Activated CD4-positive, alpha-beta T cell treated with anti-CD3 and anti-CD28 coated beads, Interleukin-2, amount 50 U/mL, for 16 hours (primary cell): ENCODE results near the gene NDUFAF3.
A peak's percentile ranks its signal among the peaks of the same experiment; 100 is the strongest.
"Not testable (repeated sequence)": the region's sequence is repeated elsewhere in the genome, so short reads cannot be mapped to it uniquely, and the experiment has no call there.

Experiments used
- DNase-seq: peaks from one replicate; pipeline ENCODE4 v3.0.0-alpha.2; 2020

The NDUFAF3 gene

DNA sequence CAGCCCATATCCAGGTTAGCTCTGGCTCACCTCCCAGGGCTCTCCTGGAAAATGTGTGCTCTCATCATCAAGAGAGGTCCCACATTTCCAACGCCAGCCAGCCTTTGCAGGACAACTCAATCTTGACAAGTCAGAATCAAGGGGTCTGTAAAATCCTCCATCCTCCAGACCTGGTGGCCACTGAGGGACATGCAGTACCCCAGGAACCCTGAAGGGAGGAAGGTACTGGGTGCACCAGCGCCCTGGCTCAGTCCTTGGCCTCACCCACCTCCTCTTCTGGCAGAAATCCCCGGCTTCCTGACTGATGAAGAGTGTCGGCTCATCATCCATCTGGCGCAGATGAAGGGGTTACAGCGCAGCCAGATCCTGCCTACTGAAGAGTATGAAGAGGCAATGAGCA lies 20.8 kb upstream of the NDUFAF3 start:
- DNase-seq, result no peak

DNA sequence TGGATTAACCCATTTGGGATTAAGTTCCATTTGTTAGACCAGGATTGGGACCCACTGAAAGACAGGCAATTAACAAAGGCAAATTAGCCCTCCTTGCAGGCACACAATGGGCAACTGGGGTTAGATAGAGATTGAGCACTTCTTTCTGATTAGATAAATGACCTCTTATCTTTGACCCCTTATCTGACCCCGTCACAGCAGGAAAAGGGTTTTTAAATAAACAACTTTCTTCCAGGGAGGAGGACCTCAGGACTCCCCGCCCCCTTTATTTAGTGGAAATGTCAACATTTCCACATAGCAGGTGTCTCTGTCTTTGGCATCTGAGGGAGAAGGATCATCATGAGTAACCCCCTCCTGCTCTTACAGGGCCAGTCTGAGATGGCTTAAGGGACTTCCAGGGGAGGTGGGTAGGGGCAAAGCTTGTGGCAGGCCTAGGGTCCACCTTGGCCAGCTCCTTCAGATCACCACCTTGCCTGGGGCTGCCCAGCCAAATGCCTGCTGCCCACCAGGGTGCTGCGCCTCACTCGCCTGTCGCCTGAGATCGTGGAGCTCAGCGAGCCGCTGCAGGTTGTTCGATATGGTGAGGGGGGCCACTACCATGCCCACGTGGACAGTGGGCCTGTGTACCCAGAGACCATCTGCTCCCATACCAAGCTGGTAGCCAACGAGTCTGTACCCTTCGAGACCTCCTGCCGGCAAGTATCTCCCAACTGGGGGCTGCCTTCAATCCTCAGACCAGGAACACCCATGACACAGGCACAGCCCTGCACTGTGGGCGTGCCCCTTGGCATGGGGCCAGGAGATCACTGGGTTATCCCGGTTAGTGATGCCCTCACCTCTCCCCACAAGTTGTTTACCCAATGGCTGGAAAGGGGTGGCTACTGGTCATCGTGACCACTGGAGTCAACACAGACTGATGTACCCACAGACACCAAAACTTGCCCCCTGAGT lies 17.3 kb upstream of the NDUFAF3 start:
- no peak for DNase-seq

DNA sequence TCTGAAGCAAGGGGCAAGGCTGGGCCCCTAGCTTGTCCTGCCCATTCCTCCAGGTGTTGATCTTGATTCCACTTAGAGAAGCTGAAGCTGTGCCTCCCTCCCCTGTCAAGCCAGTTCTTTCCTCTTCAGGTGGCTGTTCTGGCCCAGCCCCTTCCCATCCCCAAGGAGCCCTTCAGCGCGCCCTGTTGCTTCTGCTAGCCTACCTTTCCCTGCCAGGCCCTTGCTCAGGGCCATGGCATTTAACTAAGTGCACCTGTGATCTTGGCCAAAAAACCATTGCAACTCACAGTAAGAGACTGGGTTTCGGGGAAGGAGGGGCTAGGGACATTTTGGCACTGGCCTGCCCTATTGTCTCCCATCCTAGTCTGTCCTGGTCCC lies 16.6 kb upstream of the NDUFAF3 start:
- DNase-seq, result no peak

DNA sequence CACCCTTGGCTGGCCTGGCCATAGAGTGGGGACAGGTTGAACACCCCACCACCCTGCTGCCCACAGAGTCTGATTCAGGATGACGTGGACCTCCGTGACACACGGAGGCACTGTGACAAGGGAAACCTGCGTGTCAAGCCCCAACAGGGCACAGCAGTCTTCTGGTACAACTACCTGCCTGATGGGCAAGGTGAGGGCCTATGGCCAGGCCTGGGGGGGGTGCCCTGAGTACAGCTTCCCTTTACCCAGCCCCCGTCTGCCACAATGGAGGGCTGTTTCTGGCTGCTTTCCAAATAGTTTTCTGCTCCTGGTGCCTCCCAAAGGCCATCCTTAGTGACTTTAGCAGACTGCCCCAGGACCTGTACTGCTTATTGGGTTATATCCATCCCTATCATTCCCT lies 15.9 kb upstream of the NDUFAF3 start:
- DNase-seq, result no peak

- DNase-seq, result no peak
Observed at GRCh38 chr3:49006408-49007067, 15.4 kb upstream of the NDUFAF3 start.

- peak; percentile 99 for DNase-seq
Observed at GRCh38 chr3:49007068-49007770, 14.7 kb upstream of the NDUFAF3 start, which contains the start of gene WDR6. Gene WDR6, plus strand, starts transcription at chr3:49007391. Its CDS starts 41 bp downstream, at chr3:49007432.

- peak; percentile 94 for DNase-seq
Observed at GRCh38 chr3:49007771-49008528, 14.0 kb upstream of the NDUFAF3 start.

DNA sequence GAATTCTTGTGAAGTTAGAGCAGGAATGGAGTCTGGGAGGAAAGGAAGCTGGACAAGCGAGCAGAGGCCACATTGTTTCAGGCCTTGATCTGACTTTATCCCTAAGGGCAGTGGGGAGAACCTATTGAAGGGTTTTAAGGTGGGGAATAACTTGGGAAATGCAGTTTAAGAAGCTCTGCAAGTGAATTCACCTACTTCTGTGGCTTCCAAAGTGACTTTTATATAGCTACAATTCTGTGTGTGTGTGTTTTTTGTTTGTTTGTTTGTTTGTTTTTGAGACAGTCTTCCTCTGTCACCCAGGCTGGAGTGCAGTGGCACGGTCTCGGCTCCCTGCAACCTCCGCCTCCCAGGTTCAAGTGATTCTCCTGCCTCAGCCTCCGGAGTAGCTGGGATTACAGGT lies 13.3 kb upstream of the NDUFAF3 start:
- DNase-seq, result not testable (repeated sequence)

DNA sequence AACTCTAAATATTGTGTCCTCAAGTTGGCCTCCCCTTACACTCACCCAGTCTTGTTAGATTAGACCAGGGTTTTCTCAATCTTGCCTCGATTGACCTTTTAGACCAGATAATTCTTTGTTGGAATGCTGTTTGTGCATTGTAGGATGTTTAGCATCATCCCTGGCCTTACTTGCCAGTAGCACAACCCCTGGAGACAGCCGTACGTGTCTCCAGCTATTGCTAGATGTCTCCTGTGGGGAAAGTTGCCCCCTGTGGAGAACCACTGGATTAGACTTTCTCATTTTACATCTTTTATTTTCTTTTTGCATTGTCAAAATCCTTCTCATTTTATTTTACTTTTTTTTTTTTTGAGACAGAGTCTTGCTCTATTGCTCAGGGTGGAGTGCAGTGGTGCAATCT lies 12.5 kb upstream of the NDUFAF3 start:
- DNase-seq, result no peak

DNA sequence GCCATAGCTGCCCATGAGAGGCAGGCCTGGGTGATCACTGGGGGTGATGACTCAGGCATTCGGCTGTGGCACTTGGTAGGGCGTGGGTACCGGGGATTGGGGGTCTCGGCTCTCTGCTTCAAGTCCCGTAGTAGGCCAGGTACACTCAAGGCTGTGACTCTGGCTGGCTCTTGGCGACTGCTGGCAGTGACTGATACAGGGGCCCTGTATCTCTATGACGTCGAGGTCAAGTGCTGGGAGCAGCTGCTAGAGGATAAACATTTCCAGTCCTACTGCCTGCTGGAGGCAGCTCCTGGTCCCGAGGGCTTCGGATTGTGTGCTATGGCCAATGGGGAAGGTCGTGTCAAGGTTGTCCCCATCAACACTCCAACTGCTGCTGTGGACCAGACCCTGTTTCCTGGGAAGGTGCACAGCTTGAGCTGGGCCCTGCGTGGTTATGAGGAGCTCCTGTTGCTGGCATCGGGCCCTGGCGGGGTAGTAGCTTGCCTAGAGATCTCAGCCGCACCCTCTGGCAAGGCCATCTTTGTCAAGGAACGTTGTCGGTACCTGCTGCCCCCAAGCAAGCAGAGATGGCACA lies 9.4 kb upstream of the NDUFAF3 start:
- no peak for DNase-seq

DNA sequence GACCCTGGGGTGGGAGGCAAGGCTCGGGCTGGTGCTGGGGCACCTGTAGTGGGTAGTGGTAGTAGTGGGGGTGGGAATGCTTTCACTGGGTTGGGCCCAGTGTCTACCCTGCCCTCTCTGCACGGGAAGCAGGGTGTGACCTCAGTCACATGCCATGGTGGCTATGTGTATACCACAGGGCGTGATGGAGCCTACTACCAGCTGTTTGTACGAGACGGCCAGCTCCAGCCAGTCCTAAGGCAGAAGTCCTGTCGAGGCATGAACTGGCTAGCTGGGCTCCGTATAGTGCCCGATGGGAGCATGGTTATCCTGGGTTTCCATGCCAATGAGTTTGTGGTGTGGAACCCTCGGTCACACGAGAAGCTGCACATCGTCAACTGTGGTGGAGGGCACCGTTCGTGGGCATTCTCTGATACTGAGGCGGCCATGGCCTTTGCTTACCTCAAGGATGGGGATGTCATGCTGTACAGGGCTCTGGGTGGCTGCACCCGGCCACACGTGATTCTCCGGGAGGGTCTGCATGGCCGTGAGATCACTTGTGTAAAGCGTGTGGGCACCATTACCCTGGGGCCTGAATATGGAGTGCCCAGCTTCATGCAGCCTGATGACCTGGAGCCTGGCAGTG lies 8.7 kb upstream of the NDUFAF3 start:
- DNase-seq, result no peak

GRCh38 chr3:49013738-49014660 lies 7.9 kb upstream of the NDUFAF3 start:
- DNase-seq, result peak; percentile 56

DNA sequence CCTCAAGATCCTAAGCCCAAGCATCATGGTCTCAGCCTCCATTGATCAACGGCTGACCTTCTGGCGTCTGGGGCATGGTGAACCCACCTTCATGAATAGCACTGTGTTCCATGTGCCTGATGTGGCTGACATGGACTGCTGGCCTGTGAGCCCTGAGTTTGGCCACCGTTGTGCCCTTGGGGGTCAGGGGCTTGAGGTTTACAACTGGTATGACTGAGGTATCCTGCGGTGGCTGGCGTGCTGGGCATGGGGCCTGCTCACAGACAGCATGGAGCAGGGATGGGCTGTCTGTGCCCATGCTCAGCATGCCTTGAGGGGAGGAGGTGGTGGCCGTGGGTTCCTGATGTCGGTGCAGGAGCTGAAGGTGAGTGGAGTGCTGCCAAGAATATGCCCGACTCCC lies 6.8 kb upstream of the NDUFAF3 start:
- DNase-seq, result no peak

GRCh38 chr3:49015765-49016164 lies 6.2 kb upstream of the NDUFAF3 start:
- no peak for DNase-seq

DNA sequence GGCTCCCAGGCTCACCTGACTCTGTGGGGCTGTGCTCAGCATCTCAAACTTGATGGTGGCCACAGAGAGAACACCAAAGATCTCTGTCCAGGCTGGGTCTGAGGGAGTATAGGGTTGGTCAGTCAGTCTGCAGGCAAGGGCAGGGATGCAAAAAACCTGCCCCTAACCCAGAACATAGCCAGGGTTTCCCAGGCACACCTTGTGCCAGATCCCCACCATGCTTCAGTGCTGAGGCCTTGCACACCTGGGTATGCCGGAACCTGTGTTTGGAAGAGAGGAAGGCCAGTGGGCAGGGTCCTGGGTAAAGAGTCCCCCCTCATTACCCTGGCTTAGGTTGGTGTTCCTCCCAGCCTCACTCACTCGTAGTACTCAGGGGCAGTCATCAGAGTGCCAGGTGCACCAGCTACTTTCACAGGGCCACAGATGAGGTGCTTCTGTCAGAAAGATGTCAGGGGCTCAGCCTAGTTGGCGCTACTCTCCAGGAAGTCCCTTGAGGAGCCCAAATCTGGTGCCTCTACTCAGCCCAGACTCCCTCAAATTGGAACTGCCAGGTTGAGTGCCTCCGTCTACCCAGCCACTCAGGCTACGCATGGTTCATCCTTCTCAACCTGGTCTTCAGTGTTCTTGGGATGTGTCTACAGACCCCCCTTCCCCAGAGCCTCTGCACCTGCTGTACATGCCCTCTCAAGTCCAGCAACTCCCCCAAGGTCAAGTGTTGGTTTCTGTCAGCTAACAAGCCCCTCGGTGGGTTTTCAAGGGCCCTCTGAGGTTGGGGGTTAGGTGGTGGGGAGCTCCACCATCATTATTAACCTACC lies 5.3 kb upstream of the NDUFAF3 start:
- no peak for DNase-seq

DNA sequence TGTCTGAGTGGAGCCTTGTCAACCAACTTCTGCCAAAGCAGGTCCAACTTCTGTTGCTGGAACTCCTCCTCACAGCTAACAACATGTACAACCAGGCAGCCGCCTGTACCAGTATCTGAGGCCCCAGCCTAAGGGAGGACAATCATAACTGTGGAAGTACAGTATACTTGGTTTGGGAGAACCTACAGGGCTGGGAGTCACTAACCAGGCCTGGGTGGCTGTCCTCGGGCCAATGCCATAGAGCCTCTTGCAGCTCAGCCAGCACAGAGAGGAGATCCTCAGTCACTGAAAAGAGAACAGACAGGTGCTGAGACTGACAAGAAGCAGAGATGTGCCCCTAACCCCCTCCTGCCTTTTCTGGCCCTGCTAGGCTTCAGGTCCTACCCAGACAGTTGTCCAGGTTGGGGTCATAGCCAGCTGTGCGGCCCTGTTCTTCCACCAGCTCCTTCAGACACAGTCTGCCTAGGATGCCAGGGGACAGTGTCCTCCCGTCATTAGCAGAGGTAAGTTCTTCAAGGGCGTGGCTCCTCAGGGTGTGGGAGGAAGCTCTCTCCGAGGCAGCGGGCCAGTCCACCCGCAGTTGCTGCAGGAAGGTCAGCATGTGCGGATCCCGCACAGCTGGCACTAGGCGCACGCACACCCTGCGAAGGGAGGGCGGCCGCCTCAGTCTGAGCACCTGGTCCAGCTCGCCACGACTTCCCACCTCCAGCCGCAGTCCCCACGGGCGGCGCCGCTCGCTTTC lies 4.5 kb upstream of the NDUFAF3 start:
- DNase-seq, result no peak

DNA sequence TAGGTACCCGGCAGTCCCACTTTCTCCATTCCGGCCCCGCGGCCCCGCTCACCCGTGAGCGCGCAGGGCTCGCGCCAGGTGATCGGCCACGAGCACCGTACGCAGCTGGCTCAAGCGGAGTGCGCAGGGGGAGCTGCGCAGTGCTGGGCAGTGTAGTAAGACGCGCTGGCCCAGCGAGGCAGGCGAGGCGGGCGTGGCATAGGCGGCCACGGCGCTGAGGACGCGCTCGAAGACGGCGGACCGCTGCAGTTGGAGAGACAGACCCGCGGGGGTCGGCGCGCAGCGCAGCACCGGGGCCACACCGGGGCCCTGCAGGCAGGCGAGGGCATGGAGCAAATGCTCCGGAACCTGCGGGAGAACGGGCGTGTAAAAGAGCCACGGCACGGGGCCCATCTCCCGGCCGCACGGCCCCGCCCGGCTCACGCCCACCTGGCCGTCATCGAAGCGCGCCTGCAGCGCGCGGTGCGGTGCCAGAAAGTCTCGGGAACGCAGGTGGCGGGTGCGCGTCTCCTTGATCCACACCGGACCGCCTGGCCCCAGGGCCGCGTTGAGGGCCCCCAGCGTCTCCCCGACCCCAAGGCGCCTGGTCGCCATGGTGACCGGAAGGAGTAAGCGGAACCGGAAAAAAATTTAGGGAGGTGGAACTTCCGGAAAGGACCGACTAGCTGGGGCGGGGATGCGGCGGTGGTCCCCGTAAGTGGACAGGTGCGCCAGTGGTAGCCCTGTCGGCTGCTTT lies 3.8 kb upstream of the NDUFAF3 start, which contains the start of gene DALRD3:
Gene DALRD3 (minus strand): TSS at position 610 of the 736 bp plus-strand sequence. CDS start 16 bp downstream, at position 594.
- DNase-seq, result peak; percentile 76

GRCh38 chr3:49018707-49019006 lies 3.3 kb upstream of the NDUFAF3 start:
- DNase-seq, result no peak
